SK-N-DZ (cell line): Measurements from ENCODE around the gene ZNF474.

ENCODE experiments used
- DNase-seq: peaks from one replicate; pipeline ENCODE4 v3.0.0-alpha.2; 2015; ENCODE audit warnings: low spot score

Gene ZNF474

DNA sequence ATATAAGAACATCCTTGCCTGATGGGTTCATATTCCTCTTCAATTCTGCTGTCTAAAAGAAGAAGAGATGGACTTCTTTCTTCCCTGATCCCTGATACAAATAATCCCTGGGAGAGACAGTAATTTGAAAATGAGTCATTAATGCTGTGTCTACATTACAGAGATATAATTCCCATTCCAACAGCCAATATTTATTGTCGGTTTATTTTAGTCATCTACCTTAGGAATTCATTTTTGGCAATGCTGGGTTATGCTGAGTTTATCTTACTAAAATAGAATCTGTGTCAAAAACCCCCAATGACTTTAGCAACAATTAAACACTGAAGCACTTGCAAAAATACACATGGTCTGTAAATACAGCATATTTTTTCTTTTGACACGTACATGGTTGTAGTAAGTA, 23.9 kb downstream of the ZNF474 start:
- DNase-seq = no peak

DNA sequence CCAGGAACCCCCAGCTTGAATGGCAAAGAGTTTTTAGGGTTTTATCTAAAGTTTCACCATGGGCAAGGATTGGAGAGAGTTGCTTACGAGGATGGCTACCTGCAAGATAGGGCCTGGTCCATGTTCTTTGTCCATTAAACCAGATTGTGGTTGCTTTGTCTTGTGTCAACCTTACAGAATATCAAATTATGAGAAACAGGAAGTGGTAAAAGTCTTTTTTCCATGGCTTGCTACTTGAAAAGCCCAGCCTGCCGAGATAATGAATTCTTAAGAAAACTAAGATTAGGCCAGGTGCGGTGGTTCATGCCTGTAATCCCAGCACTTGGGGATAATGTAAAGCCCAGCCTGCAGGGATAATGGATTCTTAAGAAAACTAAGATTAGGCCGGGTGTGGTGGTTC, 24.4 kb downstream of the ZNF474 start:
- DNase-seq = no peak

DNA sequence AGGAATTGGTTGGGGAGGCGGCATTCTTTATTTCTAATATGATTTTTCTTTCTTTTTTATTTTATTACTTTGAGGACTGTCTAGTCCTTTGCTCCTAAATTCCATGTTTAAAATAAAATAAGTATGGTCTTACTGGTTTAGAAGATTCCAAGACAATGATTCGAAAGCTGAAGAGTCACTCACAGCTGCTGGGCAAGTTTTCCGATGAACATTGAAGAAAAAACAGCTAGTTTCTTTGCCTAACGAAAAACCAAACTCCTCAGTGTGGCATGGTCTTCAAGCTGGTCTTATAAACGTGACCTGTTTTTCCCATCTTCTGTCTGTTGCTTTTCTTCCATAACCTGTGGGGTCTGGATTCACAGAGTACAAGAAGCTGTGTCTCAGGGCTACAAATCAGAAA, 25.1 kb downstream of the ZNF474 start:
- no peak for DNase-seq

DNA sequence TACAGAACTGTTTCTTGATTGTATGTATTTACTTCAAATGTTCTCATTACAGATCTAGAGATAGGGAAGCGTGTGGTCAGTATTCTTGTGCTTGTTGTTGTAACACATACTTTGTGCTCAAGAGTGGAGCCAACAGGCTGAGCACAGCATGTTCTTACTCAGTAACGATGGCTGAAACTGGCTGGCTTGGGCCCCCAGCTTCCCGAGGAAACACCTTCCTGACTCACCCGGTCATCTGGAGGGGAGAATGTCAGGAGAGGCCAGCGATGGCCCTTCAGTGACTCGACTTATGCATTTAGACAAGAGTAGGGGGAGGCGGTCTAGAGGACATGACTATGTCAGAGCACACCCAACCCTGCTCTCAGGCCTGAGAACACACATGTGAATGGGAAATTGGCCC, 25.6 kb downstream of the ZNF474 start:
- DNase-seq = no peak

DNA sequence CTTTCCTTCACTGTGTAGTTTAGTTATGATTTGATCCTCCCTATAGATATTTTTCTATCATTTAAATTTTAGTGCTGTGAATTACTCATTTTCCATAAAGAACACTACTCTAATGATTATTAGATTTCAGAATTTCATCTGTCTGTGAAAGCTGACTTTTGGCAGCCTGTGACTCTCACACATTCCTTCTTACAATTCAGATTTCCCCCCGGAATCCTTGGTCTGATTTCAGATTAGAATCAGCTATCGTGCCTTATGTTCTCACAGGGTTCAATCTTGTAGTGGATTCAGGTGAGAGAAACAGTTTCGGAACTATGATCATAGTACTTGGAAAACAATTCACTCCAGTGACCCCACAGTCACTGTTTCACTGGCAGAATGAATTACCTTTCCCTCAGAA, 26.2 kb downstream of the ZNF474 start:
- no peak for DNase-seq

GRCh38 chr5:122156724-122157325, 27.5 kb downstream of the ZNF474 start:
- peak; percentile 36 for DNase-seq

GRCh38 chr5:122162100-122162638, 32.8 kb downstream of the ZNF474 start:
- DNase-seq = no peak

DNA sequence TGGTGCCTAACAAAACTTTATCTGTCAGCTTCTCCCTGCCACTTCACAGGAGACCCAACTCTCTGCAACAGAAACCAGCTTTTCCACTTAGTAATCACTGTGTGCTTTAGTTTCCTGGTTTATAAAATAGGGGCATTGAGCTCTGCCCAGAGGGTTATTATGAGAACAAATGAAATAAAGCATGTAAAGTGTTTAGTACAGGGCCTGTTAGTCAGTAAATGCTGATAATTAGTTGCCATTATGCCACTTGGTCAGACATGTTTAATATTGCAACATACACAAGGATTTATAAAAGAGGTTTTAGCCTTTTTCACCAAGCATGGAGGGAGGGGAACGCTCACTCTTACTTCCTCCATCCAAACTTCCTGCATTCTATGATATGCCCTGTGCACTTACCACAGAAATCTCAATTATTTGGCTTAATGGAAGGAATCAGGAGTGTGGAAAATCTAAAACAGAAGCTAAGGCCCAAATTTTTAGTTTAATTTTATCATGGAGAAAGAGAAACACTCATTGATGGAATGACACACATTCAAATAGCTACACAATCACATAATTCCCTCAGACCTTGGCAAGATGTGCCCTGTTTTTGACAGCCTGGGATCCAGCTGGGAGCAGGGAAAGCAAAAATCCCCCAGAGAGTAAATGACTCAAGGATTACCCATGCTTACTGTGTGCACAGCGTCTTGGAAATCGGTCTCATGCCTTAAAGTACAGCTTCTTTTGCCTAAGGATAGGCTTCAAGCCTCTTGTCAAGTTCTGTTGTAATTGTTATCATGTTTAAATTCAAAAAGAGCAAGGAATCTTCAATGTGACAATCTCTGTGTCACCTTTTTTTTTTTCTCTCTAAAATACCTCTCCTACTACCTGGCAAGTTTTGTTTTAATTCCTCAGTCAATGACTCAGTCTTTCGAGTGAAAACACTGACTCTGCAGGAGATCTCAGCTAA, 34.0 kb downstream of the ZNF474 start:
- no peak for DNase-seq

- DNase-seq = no peak
These were observed 34.7 kb downstream of the ZNF474 start for GRCh38 chr5:122164070-122164435.

GRCh38 chr5:122164831-122165558, 35.6 kb downstream of the ZNF474 start:
- no peak for DNase-seq

DNA sequence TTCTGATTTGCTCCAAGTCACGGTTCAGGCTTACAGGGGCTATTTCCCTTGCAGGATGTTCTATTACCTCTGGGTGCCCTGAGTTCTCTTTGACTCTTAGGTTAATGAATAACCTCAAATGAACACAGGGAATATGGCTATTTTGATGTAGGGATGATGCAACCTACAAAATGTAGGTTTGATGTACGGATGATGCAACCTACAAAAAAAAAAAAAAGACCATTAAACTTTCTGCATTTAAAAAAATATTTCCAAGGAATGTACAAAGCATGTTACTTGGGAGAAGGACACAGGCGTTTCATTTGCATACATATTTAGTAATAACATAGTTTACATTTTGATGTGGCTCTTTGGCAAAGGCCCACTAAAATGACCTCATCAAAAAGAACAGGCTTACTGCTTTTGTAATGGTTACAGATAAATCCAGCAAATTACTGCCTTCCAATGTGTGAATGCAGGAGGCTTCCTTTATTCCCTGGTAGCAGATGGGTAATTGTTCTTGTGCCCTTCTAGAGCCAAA, 36.3 kb downstream of the ZNF474 start:
- DNase-seq = no peak

- DNase-seq = no peak
These were observed 40.2 kb downstream of the ZNF474 start for GRCh38 chr5:122169350-122170103.

- DNase-seq = no peak
These were observed 41.3 kb downstream of the ZNF474 start for GRCh38 chr5:122170620-122171019.

- no peak for DNase-seq
These were observed 42.9 kb downstream of the ZNF474 start for GRCh38 chr5:122172207-122172606.

DNA sequence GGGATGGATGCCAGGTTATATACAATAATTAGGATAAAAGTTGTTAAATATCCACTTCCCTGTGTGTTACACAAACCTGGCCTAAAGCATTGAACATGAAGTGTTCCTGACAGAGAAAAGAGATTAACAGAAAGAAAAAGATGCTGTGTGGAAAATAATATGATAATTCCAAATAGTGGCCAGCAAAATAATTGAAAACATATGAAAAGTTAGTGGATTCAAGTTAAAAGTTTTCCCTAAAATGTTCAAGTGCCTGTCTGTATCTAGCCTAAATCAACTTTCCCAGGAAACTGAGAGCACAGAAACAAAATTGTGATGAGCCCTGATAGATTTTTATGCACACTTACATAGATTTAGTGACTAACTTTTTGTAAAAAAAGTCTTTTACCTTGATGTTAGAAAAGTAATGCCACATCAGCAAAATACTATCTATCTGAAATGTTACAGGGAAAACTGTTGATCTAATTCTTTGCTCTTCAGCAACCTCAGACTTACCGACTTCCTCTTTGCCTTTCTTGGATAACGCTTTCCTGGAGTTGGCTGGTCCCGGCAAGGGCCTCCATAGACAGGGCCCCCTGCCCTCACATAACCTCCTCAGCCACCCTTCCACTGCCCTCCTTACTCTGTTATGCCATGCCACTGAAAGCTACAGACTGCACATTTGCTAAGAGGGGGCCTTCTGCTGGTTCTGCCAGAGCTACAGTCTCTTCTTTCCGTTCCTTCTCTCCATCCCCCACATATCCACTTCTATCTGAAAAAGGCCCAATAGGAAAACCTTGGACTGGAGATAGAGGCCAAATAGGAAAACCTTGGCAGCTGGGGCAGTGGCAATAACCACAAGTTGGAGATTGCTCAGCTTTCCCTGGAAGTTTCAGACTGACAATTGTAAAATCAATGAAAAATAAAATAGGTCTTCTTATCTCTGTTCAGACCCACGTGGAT, 44.4 kb downstream of the ZNF474 start:
- DNase-seq = no peak

GRCh38 chr5:122175091-122175490, 45.7 kb downstream of the ZNF474 start:
- no peak for DNase-seq

GRCh38 chr5:122175852-122176251, 46.5 kb downstream of the ZNF474 start:
- DNase-seq = no peak

GRCh38 chr5:122177161-122177560, 47.8 kb downstream of the ZNF474 start:
- DNase-seq = no peak

DNA sequence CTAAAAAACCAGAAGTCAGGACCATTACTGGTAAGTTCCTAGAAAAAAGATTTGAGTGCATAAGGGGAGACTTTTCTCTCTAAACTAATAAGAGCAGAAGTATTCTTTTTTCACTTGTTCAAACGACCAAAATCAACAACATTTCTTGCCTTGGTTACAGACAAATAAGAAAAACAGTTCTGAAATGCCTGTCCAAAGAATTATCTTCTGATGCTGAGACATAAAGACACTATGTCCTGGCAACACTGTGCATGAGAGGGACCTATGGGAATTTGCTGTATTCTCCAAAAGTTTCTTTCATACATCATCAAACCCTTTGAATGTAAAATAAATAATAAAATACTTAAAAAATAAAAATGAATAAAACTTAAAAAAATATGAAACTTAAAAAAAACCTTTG, 50.4 kb downstream of the ZNF474 start:
- no peak for DNase-seq

GRCh38 chr5:122180146-122180712, 50.9 kb downstream of the ZNF474 start:
- no peak for DNase-seq
